Endothelial cell of hepatic sinusoid (primary cell): ENCODE measurements around the gene DOCK2.

ENCODE experiments used
- in situ Hi-C: cut with HindIII; loops from 2 replicates; pipeline ENCODE4 v1.10.0; 2017; ENCODE audit warnings: low sequenced_read_pairs

DOCK2 gene

DNA sequence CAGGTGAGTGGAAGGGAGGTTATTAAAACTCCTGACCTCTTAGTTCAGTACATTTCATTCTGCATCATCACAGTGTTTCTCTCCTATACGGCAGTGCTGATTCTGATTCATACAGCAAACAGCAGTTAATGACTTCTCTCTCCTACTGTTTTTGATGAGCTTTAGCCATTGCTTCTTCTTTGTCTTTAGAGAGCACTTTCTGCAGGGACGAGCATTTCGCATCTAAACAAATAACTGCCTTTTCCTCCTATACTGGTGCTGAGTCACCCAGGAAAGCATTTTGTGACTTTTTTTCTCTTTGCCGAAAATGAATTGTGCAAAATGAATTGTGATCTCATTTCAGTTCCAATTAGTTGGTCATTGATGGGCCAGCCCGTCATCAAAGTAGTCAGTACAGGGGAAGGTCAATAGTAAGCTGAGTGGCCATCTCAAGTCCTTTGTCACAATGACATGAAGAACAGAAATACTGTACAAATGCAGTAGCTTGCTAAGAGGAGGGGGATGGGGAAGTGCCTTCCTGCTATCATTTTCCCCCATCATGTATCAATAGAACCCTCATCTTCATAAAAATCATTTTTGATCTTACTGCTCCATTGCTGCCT is 244.7 kb downstream of the DOCK2 start:
- in situ Hi-C loops = no loop called here

DNA sequence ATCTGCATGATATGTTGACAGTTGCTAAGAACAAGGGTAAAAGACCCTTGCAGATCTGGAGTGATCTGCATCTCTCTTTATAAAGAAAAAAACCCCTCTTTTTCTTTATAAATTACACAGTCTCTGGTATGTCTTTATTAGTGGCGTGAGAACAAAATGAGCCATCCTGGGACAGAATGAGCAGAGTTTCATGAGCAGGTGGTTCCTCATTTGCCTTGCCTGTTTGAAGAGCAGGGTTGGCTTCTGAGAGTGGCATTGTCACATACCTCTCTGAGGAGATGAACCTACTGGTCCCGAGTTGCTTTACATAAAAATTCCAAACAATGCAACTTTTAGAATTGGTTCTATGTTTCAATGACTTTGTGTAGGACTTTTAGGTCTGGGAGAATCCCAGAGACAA is 249.0 kb downstream of the DOCK2 start:
- in situ Hi-C loops = no loop called here

GRCh38 chr5:169886677-169887076 is 249.6 kb downstream of the DOCK2 start:
- in situ Hi-C loops = no loop called here

DNA sequence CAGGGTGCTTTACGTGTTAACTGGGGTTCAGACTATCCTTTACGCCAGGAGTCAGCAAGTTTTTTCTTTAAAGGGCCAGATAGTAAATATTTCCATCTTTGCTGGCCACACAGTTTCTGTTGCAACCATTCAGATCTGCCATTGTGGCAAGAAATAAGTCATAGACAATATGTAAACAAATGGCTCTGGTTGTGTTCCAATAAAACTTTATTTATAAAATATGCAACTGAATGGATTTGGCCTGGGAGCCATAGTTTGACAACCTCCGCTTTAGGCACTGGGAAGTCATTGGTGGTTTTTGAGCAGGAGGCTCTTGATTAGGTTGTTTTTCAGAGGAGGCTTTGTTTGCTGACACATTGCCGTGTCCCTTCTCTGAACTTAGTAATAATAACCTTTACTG is 252.5 kb downstream of the DOCK2 start:
- in situ Hi-C loops = no loop called here

DNA sequence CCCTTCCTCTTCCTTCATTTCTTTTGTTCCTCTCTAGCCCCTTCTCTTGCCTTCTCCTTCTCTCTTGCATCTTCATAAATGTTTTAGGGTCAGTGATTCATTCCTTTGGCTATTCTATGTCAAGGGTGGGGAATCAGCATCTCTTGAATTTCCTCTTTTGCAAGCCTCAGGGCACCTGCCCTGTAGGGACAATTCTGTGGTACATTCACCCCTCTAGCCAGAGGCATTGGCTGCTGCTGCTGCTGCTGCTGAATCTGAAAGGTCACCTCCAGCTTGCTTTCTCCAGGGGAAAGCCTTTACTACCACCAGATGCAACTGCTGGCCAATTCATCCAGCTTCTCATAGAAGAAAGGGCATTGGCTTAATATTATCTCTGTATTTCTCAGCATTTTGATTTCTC is 255.9 kb downstream of the DOCK2 start:
- in situ Hi-C loops = no loop called here

DNA sequence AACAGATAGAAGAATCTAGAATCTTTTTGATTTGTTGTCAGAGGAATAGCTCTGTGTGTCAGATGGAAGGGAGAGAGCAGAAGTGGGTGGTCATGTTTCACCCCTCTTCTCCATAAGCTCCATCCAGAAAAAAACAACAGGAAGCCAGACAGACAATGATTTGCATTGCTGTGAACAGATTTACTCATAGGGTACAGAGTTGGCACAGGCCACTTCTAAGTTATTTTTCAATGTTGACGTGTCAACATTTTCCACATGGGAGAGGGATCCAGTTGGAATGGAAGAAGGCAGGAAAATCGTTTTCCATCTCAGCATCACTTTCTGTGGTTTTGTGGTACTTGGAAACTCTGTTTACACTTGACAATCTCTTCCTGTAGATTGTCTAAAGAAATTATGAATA is 256.5 kb downstream of the DOCK2 start:
- in situ Hi-C loops = no loop called here

- in situ Hi-C loops = no loop called here
Observed at GRCh38 chr5:169895926-169896325, 258.9 kb downstream of the DOCK2 start.

DNA sequence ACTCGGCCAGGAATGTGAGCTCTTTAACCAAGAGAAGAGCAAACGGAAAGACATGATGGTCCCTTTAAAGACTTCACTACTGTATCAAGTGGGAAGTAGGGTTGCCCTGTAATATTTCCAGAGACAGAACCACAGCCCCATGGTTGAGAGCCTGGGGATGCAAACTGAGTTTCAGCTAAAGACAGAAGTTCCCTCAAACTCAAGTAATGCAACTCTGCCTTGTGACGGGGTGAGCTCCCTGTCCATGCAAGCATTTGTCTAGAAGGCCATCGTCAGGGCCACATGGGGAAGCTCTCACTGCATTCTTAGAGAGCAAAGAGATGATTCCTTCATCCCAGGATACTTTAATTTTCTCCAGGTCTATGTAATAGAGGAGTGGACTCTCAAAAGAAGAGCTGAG is 260.4 kb downstream of the DOCK2 start:
- in situ Hi-C loops = no loop called here

- in situ Hi-C loops = no loop called here
Observed at GRCh38 chr5:169901896-169902295, 264.8 kb downstream of the DOCK2 start.

DNA sequence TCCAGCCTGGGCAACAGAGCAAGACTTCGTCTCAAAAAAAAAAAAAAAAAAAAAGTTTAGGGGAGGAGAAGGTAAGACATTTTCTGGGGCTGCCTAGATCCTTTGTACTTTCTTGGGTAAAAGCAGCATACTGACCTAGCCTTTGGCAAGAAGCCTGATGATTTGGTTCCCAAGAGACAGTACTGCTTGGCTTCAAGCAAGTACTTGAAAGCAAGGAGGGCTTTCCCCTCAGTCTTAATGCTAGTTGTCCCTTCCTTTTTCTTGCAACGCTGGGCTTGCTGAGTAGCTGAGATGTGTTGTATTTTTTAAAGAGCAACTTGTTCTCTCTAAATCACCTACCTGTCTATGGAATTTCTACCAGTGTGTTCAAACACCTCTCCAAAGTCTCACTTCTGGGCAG is 267.0 kb downstream of the DOCK2 start:
- in situ Hi-C loops = no loop called here

DNA sequence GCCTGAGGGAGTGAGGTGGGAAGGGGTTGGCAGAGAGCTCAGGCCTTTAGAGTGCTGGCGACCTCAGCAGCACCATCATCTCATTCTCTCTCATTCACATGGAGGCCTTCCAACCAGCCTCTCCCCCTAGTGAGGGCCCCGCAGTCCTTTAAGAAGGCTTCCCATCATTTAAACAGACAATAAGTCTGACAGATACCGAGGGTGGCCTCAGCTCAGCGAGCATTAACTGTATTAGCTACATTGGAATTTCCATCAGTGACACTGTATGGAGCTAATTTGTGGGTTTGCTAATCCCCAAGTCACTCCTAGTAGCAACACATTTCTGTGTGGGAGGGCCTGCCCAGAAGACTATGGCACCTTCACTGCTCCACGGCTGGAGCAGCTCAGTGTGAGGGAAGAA is 267.4 kb downstream of the DOCK2 start:
- in situ Hi-C loops = no loop called here

DNA sequence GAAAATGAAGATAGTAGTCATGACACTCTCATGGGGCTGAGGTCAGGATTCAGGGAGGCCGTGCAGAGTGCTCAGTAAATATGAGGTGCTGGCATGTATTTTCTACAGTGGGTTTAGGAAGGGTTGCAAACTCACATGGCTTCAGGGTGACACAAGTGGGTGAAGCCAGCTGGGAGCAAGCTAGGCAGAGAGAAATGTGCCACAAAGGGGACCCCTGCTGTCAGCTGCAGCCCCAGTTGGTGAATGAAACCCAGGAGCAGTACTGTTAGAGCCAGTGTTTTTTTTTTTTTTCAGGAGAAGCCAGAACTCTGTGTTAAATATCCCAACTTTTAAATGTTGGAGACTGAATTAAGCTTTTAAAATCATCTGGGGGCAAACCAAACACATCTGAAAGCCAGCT is 267.9 kb downstream of the DOCK2 start:
- in situ Hi-C loops = no loop called here

DNA sequence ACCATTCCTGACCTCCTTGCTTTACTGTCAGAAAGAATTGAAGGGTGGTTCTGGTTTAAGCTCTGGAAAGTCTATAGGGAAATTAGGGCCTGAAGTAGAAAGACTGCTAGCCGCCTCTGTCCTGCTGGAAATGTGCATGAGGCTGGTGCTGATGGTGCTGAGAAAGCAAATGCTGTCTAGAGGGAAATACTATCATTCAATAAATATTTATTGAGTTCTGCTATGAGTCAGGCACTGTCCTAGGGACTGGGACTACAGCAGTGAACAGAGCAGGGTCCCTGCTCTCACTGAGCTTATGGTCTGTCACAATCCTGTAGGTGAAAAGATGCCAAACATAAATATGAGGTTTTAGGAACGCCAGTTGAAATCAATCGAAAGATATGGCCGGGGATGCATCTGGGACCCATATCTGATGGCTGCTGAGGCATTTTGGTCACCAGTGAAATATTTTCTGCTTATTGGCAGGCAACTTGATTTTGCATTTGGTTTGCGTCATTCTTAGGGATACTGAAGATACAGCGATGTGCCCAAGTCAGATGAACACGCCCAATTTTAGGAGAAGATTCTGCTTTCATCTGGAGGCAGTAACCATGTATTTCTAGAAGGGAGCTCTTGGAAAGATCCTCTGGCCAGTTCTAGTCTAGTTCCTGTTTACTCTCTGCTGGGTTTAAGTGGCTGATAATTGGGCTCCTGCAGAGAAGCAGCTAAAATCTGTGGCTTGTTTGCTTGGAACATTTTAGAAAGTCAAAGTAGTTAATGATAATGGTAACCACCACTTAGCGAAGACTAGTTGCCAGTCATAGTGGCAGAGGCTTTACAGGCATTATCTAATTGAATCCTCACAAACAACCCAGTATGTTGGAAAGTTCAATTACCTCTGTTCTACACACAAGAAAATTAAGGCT is 269.9 kb downstream of the DOCK2 start:
- in situ Hi-C loops = no loop called here

DNA sequence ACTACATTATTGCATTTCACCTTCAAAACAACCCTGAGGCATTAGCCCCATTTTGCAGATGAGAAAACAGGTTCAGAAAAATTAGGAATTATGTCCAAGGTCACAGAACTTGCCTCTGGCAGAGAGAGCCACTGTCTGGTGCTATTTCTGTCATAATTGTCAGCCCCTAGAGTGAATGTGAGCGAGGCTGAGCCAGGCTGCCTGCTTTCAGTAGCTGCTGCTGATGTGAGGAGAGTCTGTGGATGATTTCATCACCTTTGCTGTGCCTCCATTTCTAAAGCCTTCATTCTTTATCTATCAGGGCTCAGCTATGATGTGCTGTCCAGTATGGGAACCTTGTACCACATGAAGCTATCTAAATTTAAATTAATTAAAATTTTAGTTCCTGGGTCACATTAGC is 271.8 kb downstream of the DOCK2 start:
- in situ Hi-C loops = no loop called here

GRCh38 chr5:169909945-169910344 is 272.9 kb downstream of the DOCK2 start:
- in situ Hi-C loops = no loop called here

DNA sequence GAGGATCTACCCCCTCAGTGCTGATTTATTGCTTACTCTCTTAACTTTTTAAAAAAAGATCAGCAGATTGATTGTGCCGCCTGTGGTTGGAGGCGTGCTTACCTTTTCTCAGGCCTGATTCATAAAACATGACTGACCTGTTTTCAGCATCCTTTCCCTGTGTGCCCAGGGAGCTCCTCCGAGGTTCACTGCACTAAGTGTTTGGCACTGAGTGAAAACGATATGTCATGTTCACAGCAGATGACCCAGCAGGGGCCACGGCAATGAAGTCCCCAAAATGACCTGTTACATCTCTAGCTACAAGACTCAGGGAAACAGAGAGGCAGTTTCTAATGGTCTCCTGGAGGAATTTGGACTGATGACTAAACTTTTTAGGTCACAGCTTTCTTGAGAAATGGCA is 273.3 kb downstream of the DOCK2 start:
- in situ Hi-C loops = no loop called here

- in situ Hi-C loops = no loop called here
Observed at GRCh38 chr5:169911448-169912212, 274.6 kb downstream of the DOCK2 start.

GRCh38 chr5:169913479-169913878 is 276.4 kb downstream of the DOCK2 start:
- in situ Hi-C loops = no loop called here

- in situ Hi-C loops = no loop called here
Observed at GRCh38 chr5:169914766-169915165, 277.7 kb downstream of the DOCK2 start.

DNA sequence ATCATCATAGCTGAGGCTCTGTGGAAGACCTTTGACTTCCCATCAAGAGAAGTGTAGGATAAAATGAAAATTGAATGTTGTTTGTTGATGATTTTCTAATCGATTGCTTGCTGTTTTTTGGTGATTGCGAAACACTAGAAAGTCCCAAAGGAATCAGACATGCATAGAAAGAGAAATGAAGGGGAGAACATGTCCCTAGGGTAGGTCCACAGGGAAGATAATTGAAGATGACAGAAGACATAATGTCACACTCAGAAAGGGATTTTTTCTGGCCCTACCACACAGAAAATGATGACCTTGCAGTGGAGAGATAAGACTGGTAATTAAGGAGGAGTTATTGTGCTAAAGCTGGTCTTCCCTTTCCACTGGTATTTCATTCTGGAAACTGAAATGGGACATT is 280.4 kb downstream of the DOCK2 start:
- in situ Hi-C loops = no loop called here

- in situ Hi-C loops = no loop called here
Observed at GRCh38 chr5:169918228-169918627, 281.2 kb downstream of the DOCK2 start.

DNA sequence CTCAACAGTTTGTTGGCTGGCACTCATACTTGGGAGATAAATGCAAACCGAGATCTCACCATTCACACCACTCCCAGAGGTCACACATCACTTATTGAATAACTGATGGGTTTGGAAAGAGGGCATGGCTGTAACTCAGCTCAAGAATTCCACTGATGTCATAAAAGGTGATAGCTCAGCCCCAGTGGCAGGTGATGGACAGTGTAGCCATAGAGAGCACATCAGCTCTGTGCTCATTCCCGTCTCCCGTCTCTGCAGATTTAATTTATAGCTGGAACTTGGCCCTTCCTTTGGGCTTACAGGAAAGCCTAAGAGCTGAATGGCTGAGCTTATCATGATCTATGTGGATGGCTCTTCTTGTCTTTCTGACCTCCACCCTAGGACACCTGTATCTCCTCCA is 283.4 kb downstream of the DOCK2 start:
- in situ Hi-C loops = no loop called here
